Measurements from ENCODE around the gene SERPINB2.
A peak's percentile ranks its signal among the peaks of the same experiment; 100 is the strongest.

The SERPINB2 gene

GRCh38 chr18:63887424-63887823, at the start of gene SERPINB2:
TSS of gene SERPINB2 (plus strand) at chr18:63887705. CDS start at chr18:63891445, 3,740 bp downstream.
- DNase-seq (ENCODE audit: low spot score), result no peak

GRCh38 chr18:63843008-63843407, 44.5 kb upstream of the SERPINB2 start:
- no peak for DNase-seq (ENCODE audit: low spot score)

GRCh38 chr18:63844254-63844653, 43.3 kb upstream of the SERPINB2 start:
- peak; percentile 51 for DNase-seq (ENCODE audit: low spot score)

GRCh38 chr18:63848159-63848558, 39.3 kb upstream of the SERPINB2 start:
- peak; percentile 71 for DNase-seq (ENCODE audit: low spot score)

GRCh38 chr18:63850020-63850419, 37.5 kb upstream of the SERPINB2 start:
- peak; percentile 49 for DNase-seq (ENCODE audit: low spot score)

GRCh38 chr18:63850636-63851035, 36.9 kb upstream of the SERPINB2 start:
- no peak for DNase-seq (ENCODE audit: low spot score)

GRCh38 chr18:63858456-63858855, 29.0 kb upstream of the SERPINB2 start:
- DNase-seq (ENCODE audit: low spot score), result no peak

GRCh38 chr18:63859781-63860475, 27.6 kb upstream of the SERPINB2 start:
- DNase-seq (ENCODE audit: low spot score), result no peak

GRCh38 chr18:63860531-63860930, 27.0 kb upstream of the SERPINB2 start:
- DNase-seq (ENCODE audit: low spot score), result no peak

- DNase-seq (ENCODE audit: low spot score), result no peak
These were observed 20.0 kb upstream of the SERPINB2 start for GRCh38 chr18:63867368-63868125.

- no peak for DNase-seq (ENCODE audit: low spot score)
These were observed 19.0 kb upstream of the SERPINB2 start for GRCh38 chr18:63868546-63868945.

GRCh38 chr18:63869374-63869773, 18.1 kb upstream of the SERPINB2 start:
- no peak for DNase-seq (ENCODE audit: low spot score)

- DNase-seq (ENCODE audit: low spot score), result no peak
These were observed 17.7 kb upstream of the SERPINB2 start for GRCh38 chr18:63869851-63870250.

GRCh38 chr18:63871836-63872235, 15.7 kb upstream of the SERPINB2 start:
- no peak for DNase-seq (ENCODE audit: low spot score)

- no peak for DNase-seq (ENCODE audit: low spot score)
These were observed 14.9 kb upstream of the SERPINB2 start for GRCh38 chr18:63872586-63872985.

GRCh38 chr18:63878343-63878742, 9.2 kb upstream of the SERPINB2 start:
- DNase-seq (ENCODE audit: low spot score), result no peak

GRCh38 chr18:63878925-63879324, 8.6 kb upstream of the SERPINB2 start:
- no peak for DNase-seq (ENCODE audit: low spot score)

GRCh38 chr18:63879709-63880108, 7.8 kb upstream of the SERPINB2 start:
- DNase-seq (ENCODE audit: low spot score), result no peak

GRCh38 chr18:63881851-63882250, 5.7 kb upstream of the SERPINB2 start:
- DNase-seq (ENCODE audit: low spot score), result no peak

GRCh38 chr18:63882333-63883141, 5.0 kb upstream of the SERPINB2 start:
- no peak for DNase-seq (ENCODE audit: low spot score)

GRCh38 chr18:63883617-63884016, 3.9 kb upstream of the SERPINB2 start:
- DNase-seq (ENCODE audit: low spot score), result no peak

GRCh38 chr18:63888470-63889190, 1.1 kb downstream of the SERPINB2 start:
- no peak for DNase-seq (ENCODE audit: low spot score)
